Endothelial cell of umbilical vein (primary cell): Measurements from ENCODE around the gene PRDM10. TPM values are rescaled to one million over a fixed set of nuclear protein-coding genes. Genes with fewer than 3 reads are reported as not detected.

Experiments
- BruUV-seq: library from RNA; stranded (reverse); fragments of 400-500 nt; replicated peaks from 2 replicates; lab custom pipeline; 2021; lab: Mats Ljungman, UMichigan
- CTCF ChIA-PET: fragments of 300-600, 350-600 bp; sonication (Branson Sonifier 250); formaldehyde crosslinking; loops from one replicate; lab custom pipeline; 2021; ENCODE audit warnings: antibody characterized with exemption, inconsistent platforms; lab: Charles Lee
- POLR2A ChIA-PET: fragments of 300-600, 350-600 bp; sonication (Branson Sonifier 250); formaldehyde crosslinking; loops from one replicate; lab custom pipeline; 2021; ENCODE audit warnings: antibody characterized with exemption, inconsistent platforms; lab: Charles Lee
- DNase-seq: peaks from one replicate; pipeline ENCODE4 v3.0.0-alpha.2; 2011; ENCODE audit warnings: low read depth, low spot score
- FAIRE-seq: peaks from 2 replicates; lab custom pipeline; 2011; peaks lifted over from hg19 to GRCh38; lab: Jason Lieb, UNC
- H2AFZ ChIP-seq: 2 replicates; pipeline ENCODE4 v1.6.0; 2012; ENCODE audit warnings: low read depth, low read length, control low read depth, inconsistent platforms
- H3K27ac ChIP-seq: 2 replicates; pipeline ENCODE4 v1.5.1; 2011; ENCODE audit warnings: low read depth, mild to moderate bottlenecking, control low read depth, low read length, moderate library complexity; ENCODE audit not compliant: insufficient read depth
- H3K27me3 ChIP-seq, 2 experiments: 2 replicates each; pipeline versions ENCODE4 v1.6.0 to v1.6.1; 2011; ENCODE audit warnings: low read length in 2 of 2, mixed read lengths in 1 of 2; ENCODE audit not compliant: control insufficient read depth in 2 of 2, insufficient read depth in 2 of 2
- H3K36me3 ChIP-seq, 2 experiments: 2 replicates in 1 of 2; 3 replicates in 1 of 2; pipeline ENCODE4 v1.5.1; 2011; ENCODE audit warnings: low read length in 2 of 2, mild to moderate bottlenecking in 1 of 2, moderate library complexity in 1 of 2; ENCODE audit not compliant: control insufficient read depth in 2 of 2, insufficient read depth in 2 of 2; ENCODE audit errors: extremely low read depth in 1 of 2
- H3K4me1 ChIP-seq: 3 replicates; pipeline ENCODE4 v1.5.1; 2011; ENCODE audit warnings: mild to moderate bottlenecking, low read length; ENCODE audit not compliant: control insufficient read depth, insufficient read depth; ENCODE audit errors: extremely low read depth
- H3K4me2 ChIP-seq: 2 replicates; pipeline ENCODE4 v1.6.1; 2011; ENCODE audit warnings: low read length, control low read depth, mixed read lengths; ENCODE audit not compliant: insufficient read depth
- H3K4me3 ChIP-seq, 3 experiments: fragments of 200-600 bp in 1 of 3; sonication (generic), shearing (Covaris generic) in 1 of 3; replicated peaks in 1 of 3; 2 replicates each; pipeline ENCODE4 v1.5.1; 2011 to 2016; ENCODE audit warnings: control low read depth in 3 of 3, low read length in 3 of 3, mild to moderate bottlenecking in 2 of 3, inconsistent platforms in 1 of 3, low read depth in 1 of 3, moderate library complexity in 1 of 3; ENCODE audit not compliant: insufficient read depth in 1 of 3
- H3K79me2 ChIP-seq: 2 replicates; pipeline ENCODE4 v1.6.0; 2012; ENCODE audit warnings: low read length, inconsistent platforms; ENCODE audit not compliant: control insufficient read depth, insufficient read depth
- H3K9ac ChIP-seq: replicated peaks from 2 replicates; pipeline ENCODE3; 2011; ENCODE audit warnings: low read length, control low read depth; ENCODE audit not compliant: insufficient read depth; ENCODE audit errors: extremely low read depth
- H3K9me1 ChIP-seq: replicated peaks from 3 replicates; pipeline ENCODE4 v1.6.0; 2011; ENCODE audit warnings: mild to moderate bottlenecking, low read length; ENCODE audit not compliant: control insufficient read depth, insufficient read depth; ENCODE audit errors: extremely low read depth
- H3K9me3 ChIP-seq: replicated peaks from 2 replicates; pipeline ENCODE4 v1.5.1; 2012; ENCODE audit warnings: low read length, inconsistent platforms; ENCODE audit not compliant: control insufficient read depth, insufficient read depth
- H4K20me1 ChIP-seq: replicated peaks from 2 replicates; pipeline ENCODE3; 2011; ENCODE audit warnings: mild to moderate bottlenecking, low read length; ENCODE audit not compliant: control insufficient read depth, insufficient read depth; ENCODE audit errors: extremely low read depth
- EZH2 ChIP-seq: IDR thresholded peaks from 2 replicates; pipeline ENCODE4 v1.6.1; 2012; ENCODE audit warnings: borderline replicate concordance, low read depth, mild to moderate bottlenecking, moderate library complexity, low read length, inconsistent platforms; ENCODE audit not compliant: severe bottlenecking
- FOS ChIP-seq: IDR thresholded peaks from 2 replicates; pipeline ENCODE4 v1.6.1; 2011; ENCODE audit warnings: mild to moderate bottlenecking, low read length, moderate library complexity, borderline replicate concordance; ENCODE audit not compliant: insufficient read depth
- GATA2 ChIP-seq: IDR thresholded peaks from 2 replicates; pipeline ENCODE4 v1.7.0; 2011; ENCODE audit warnings: low read depth, mild to moderate bottlenecking, moderate library complexity, mixed read lengths, low read length; ENCODE audit not compliant: insufficient read length, insufficient read depth
- JUN ChIP-seq: IDR thresholded peaks from 2 replicates; pipeline ENCODE4 v1.6.1; 2011; ENCODE audit warnings: borderline replicate concordance, low read depth; ENCODE audit not compliant: insufficient read length, insufficient read depth
- MYC ChIP-seq: IDR thresholded peaks from one replicate; pipeline ENCODE4 v1.6.1; 2011; ENCODE audit warnings: mild to moderate bottlenecking, low read depth, low read length
- POLR2A ChIP-seq: IDR thresholded peaks from 2 replicates; pipeline ENCODE4 v1.6.1; 2012; ENCODE audit warnings: low read depth, mild to moderate bottlenecking, control low read depth, low read length
- POLR2AphosphoS5 ChIP-seq: IDR thresholded peaks from 2 replicates; pipeline ENCODE4 v1.6.1; 2012; ENCODE audit warnings: low read depth, mild to moderate bottlenecking, control low read depth, low read length, moderate library complexity; ENCODE audit not compliant: insufficient read depth
- dilution Hi-C: fragments of 300-500 bp; cut with MboI; formaldehyde crosslinking; loops from one replicate; pipeline ENCODE4 v1.15.0; 2019; ENCODE audit warnings: low sequenced_read_pairs; ENCODE audit not compliant: extremely low pct_ligation_motif_present
- intact Hi-C: fragments of 100-400 bp; cut with micrococcal nuclease; formaldehyde crosslinking; loops from one replicate; pipeline ENCODE4 v1.10.0; 2022
- polyA plus RNA-seq, 4 experiments: library from polyadenylated mRNA; depleted of rRNA in 3 of 4; stranded (reverse) in 3 of 4; unstranded in 1 of 4; fragments of >200 nt; gene quantifications; 2 replicates each; pipeline versions ENCODE4 v1.2.1 to v1.2.3, GENCODE V29; 2011 to 2012; ENCODE audit warnings: missing spikeins in 1 of 4
- total RNA-seq: library from RNA; stranded (reverse); gene quantifications from 2 replicates; pipeline ENCODE4 v1.2.3, GENCODE V29; 2021
- TF ChIP-seq, protein P1 (sequence below): IDR thresholded peaks from 2 replicates; pipeline ENCODE4 v1.6.1; 2011; ENCODE audit not compliant: insufficient read depth, insufficient read length
- TF ChIP-seq, protein P2 (sequence below), 2 donors: IDR thresholded peaks; 1 replicate in 1 of 2; 2 replicates in 1 of 2; pipeline ENCODE4 v1.5.1; 2011; ENCODE audit warnings: low read length in 2 of 2, mild to moderate bottlenecking in 2 of 2, moderate library complexity in 2 of 2, control low read depth in 1 of 2, inconsistent platforms in 1 of 2, low read depth in 1 of 2; ENCODE audit not compliant: insufficient read depth in 1 of 2; ENCODE audit errors: extremely low read depth in 1 of 2

The PRDM10 gene
- total and polyA plus RNA-seq, 2 donors (not counting 3 experiments of a cell fraction or from before 2014, with no cell fraction given), result 9.6 to 13.0 TPM

DNA sequence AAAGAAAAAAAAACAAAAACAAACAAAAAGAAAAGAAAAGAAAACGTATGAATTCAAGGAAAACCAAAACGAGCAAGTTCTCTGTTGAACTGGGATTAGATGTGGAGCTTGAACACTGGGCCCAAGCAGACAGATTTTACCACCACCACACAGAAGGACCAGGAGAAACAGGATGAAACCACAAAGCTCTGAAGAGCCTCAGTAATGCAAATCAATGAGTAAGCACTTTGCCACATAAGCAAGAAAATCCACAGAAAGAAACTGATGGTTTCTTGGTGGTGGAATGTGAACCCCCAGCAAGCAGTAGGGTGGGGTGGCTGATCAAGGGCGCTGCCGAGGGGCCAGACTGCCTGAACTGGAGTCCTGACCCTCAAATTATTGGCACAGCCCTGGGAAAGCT is 56.4 kb downstream of the PRDM10 start:
- Histone ChIP-seq H3K27ac (no peak overlapping the region), H3K79me2 (no peaks in the 10 kb centered on the region), H3K9ac (no peak overlapping the region), H3K4me1 (peaks cover 14% of the 10 kb centered on the region), H3K27me3 (no peaks in the 10 kb centered on the region), H2AFZ (no peak overlapping the region), H3K9me1 (no peaks in the 10 kb centered on the region), H3K4me2 (no peak overlapping the region), H3K36me3 (peaks cover 3 to 5% of the 10 kb centered on the region in 2 experiments), H3K4me3 (no peak overlapping the region), H4K20me1 (no peaks in the 10 kb centered on the region), H3K9me3 (no peaks in the 10 kb centered on the region)
- FAIRE-seq (no peak), DNase-seq (no peak)
- no peak for TF ChIP-seq JUN
- TF ChIP-seq EZH2, result no peak
- TF ChIP-seq POLR2A, result no peak
- TF ChIP-seq POLR2AphosphoS5, result no peak
- TF ChIP-seq, protein P1, sequence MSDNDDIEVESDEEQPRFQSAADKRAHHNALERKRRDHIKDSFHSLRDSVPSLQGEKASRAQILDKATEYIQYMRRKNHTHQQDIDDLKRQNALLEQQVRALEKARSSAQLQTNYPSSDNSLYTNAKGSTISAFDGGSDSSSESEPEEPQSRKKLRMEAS, result no peak
- TF ChIP-seq MYC, result no peak
- no peak for TF ChIP-seq GATA2
- TF ChIP-seq FOS, result no peak
- TF ChIP-seq, protein P2, sequence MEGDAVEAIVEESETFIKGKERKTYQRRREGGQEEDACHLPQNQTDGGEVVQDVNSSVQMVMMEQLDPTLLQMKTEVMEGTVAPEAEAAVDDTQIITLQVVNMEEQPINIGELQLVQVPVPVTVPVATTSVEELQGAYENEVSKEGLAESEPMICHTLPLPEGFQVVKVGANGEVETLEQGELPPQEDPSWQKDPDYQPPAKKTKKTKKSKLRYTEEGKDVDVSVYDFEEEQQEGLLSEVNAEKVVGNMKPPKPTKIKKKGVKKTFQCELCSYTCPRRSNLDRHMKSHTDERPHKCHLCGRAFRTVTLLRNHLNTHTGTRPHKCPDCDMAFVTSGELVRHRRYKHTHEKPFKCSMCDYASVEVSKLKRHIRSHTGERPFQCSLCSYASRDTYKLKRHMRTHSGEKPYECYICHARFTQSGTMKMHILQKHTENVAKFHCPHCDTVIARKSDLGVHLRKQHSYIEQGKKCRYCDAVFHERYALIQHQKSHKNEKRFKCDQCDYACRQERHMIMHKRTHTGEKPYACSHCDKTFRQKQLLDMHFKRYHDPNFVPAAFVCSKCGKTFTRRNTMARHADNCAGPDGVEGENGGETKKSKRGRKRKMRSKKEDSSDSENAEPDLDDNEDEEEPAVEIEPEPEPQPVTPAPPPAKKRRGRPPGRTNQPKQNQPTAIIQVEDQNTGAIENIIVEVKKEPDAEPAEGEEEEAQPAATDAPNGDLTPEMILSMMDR (IDR thresholded peaks at IDR 0.05; ENCODE audit: extremely low read depth in 1 of 2, insufficient read depth in 1 of 2, low read depth in 1 of 2, low read length in 2 of 2), result no peak
- CTCF ChIA-PET, result interaction anchor here (1.7 kb wide), 1 partner anchor 186 kb away, joined by 11 read pairs; no protein-coding TSS in a partner anchor
- intact Hi-C loops (no loop called here), dilution Hi-C loops (no loop called here)
- BruUV-seq, result no TSS peak
- POLR2A ChIA-PET, result no interaction called here
